Esophagus squamous epithelium (tissue), 5 donors: Measurements from ENCODE around the gene CXADR. TPM values are rescaled to one million over a fixed set of nuclear protein-coding genes. Genes with fewer than 3 reads are reported as not detected.

Experiments
- DNase-seq: peaks from one replicate; lab custom pipeline; 2025; lab: John Stamatoyannopoulos, UW
- H3K27ac ChIP-seq, 4 donors: fragments of 200-600 bp; sonication (generic); one replicate each; pipeline ENCODE4 v1.5.1; 2016 to 2019; ENCODE audit warnings: mild to moderate bottlenecking in 1 of 4
- H3K27me3 ChIP-seq, 4 donors: fragments of 200-600 bp; sonication (generic); 1 replicate in 3 of 4; 2 replicates in 1 of 4; pipeline versions ENCODE4 v1.5.1 to v1.6.0; 2017 to 2021; ENCODE audit warnings: antibody characterized with exemption in 1 of 4
- H3K36me3 ChIP-seq, 3 donors: fragments of 200-600 bp; sonication (generic); one replicate each; pipeline ENCODE4 v1.5.1; 2016 to 2019
- H3K4me1 ChIP-seq, 3 donors: fragments of 200-600 bp; sonication (generic); one replicate each; pipeline ENCODE4 v1.5.1; 2017 to 2019
- H3K4me3 ChIP-seq, 4 donors: fragments of 200-600 bp; sonication (generic); 1 replicate in 3 of 4; 2 replicates in 1 of 4; pipeline ENCODE4 v1.5.1; 2016 to 2019; ENCODE audit warnings: mild to moderate bottlenecking in 2 of 4, moderate library complexity in 1 of 4
- H3K9me3 ChIP-seq, 3 donors: fragments of 200-600 bp; sonication (generic); one replicate each; pipeline ENCODE4 v1.5.1; 2016 to 2019
- POLR2A ChIP-seq, 4 donors: fragments of 450-650 bp; IDR thresholded peaks; one replicate each; pipeline ENCODE4 v1.6.1; 2017; ENCODE audit warnings: antibody characterized with exemption in 4 of 4, mild to moderate bottlenecking in 4 of 4, moderate library complexity in 3 of 4
- WGBS, 2 donors: methylation state at CpG; one replicate each; pipeline ENCODE4 v1.1.5; 2018; 5-methylcytosine and 5-hydroxymethylcytosine counted together
- intact Hi-C: fragments of 100-400 bp; cut with DNase I; formaldehyde crosslinking; loops from one replicate; pipeline ENCODE4 v1.15.0; 2022
- total RNA-seq, 4 donors: library from RNA; depleted of rRNA; stranded (reverse); fragments of >200 nt; gene quantifications; one replicate each; pipeline ENCODE4 v1.1.0, GENCODE V29; 2016
- TF ChIP-seq, protein P1 (sequence below), 6 experiments: fragments of 450-650 bp in 4 of 6; fragments of 200-600 bp in 2 of 6; sonication (generic) in 2 of 6; IDR thresholded peaks; one replicate each; pipeline ENCODE4 v1.5.1; 2016 to 2019; ENCODE audit warnings: antibody characterized with exemption in 6 of 6, mild to moderate bottlenecking in 4 of 6, moderate library complexity in 4 of 6
- donor health status: DM: yes; HTN: yes; CAD: no.

The CXADR gene
- total RNA-seq, 4 donors from 2014 or later = 41.2 to 74.8 (median 47.9) TPM

DNA sequence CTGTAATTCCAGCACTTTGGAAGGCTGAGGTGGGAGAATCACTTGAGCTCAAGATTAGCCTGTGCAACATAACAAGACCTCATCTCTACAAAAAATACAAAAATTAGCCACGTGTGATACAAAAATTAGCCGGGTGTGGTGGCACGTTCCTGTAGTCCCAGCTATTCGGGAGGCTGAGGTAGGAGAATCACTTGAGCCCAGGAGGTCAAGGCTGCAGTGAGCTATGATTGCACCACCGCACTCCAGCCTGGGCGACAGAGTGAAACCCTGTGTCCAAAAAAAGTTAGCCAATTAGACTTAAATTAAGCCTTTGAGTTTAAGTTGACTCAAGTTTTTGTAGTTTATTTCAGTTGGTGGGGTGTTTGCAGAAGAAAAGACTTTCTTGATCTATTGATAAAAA lies 11.8 kb downstream of the CXADR start:
- intact Hi-C loops = no loop called here
- TF ChIP-seq POLR2A (IDR thresholded peaks at IDR 0.05) = no peak
- TF ChIP-seq, protein P1, sequence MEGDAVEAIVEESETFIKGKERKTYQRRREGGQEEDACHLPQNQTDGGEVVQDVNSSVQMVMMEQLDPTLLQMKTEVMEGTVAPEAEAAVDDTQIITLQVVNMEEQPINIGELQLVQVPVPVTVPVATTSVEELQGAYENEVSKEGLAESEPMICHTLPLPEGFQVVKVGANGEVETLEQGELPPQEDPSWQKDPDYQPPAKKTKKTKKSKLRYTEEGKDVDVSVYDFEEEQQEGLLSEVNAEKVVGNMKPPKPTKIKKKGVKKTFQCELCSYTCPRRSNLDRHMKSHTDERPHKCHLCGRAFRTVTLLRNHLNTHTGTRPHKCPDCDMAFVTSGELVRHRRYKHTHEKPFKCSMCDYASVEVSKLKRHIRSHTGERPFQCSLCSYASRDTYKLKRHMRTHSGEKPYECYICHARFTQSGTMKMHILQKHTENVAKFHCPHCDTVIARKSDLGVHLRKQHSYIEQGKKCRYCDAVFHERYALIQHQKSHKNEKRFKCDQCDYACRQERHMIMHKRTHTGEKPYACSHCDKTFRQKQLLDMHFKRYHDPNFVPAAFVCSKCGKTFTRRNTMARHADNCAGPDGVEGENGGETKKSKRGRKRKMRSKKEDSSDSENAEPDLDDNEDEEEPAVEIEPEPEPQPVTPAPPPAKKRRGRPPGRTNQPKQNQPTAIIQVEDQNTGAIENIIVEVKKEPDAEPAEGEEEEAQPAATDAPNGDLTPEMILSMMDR (IDR thresholded peaks at IDR 0.05) = no peak
- Histone ChIP-seq H3K36me3 (no peaks in the 10 kb centered on the region), H3K27ac (no peak overlapping the region), H3K4me1 (peaks cover 0 to 41% (median 8%) of the 10 kb centered on the region in 3 donors), H3K4me3 (no peak overlapping the region), H3K27me3 (no peaks in the 10 kb centered on the region), H3K9me3 (no peaks in the 10 kb centered on the region)
- 90 to 94% methylated on average over 5 to 6 of the region's 6 CpGs for WGBS, 2 donors
- no peak for DNase-seq

DNA sequence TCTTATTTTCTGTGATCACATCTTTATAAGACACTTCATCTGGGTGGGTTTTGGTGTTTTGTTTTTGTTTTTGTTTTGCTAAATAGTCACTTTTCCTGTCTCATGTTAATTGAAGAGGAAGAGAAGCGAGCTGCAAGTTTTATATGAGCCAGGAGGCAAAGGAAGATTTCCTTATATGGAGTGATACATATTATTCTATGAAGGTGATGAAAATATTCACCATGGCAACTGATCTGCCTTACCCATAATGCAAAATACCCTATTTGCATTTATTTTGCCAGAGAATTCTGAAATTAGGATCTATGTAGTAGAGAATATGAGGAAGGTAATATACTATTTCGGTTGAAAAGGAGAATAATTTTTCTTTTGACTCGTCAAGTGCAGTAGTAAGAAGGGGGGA lies 13.9 kb downstream of the CXADR start:
- TF ChIP-seq, protein P1 (IDR thresholded peaks at IDR 0.05) = no peak
- no peak for TF ChIP-seq POLR2A (IDR thresholded peaks at IDR 0.05)

DNA sequence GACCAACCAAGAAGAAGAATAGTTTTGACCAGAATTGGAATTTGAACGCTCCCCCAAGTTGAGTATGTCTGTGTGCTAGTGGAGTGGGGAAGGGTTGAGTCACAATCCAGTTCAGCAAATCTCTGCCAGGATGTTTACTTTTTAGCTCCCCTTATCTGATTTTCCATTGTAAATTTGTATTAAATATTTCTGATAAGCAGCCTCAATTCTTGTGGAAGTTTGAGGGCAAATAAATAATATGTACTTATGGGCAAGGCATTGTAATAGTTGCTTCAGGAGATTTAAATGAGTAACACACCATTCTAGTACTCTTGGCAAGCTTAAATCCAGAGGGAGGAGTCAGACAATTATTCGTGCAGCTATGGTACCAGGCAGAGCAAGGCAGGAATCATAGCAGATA lies 14.4 kb downstream of the CXADR start:
- no peaks in the 10 kb centered on the region for H3K36me3 ChIP-seq
- 38 to 46% methylated on average over 2 of the region's 2 CpGs for WGBS, 2 donors
- no peaks in the 10 kb centered on the region for H3K27me3 ChIP-seq
- H3K27ac ChIP-seq = no peak overlapping the region
- peaks cover 0 to 30% (median 4%) of the 10 kb centered on the region in 3 donors for H3K4me1 ChIP-seq
- no peaks in the 10 kb centered on the region for H3K9me3 ChIP-seq
- intact Hi-C loops = no loop called here
- H3K4me3 ChIP-seq = no peak overlapping the region
- no peak for DNase-seq
- TF ChIP-seq, protein P1 (IDR thresholded peaks at IDR 0.05) = no peak
- TF ChIP-seq POLR2A (IDR thresholded peaks at IDR 0.05) = no peak

More for the DNA sequence above, 13.9 kb downstream of the CXADR start:
- no peak for DNase-seq
- H3K27me3 ChIP-seq = no peaks in the 10 kb centered on the region
- 82% methylated on average over 3 of the region's 3 CpGs for whole genome bisulfite sequencing, 2 donors
- no peaks in the 10 kb centered on the region for H3K36me3 ChIP-seq
- H3K4me1 ChIP-seq = peaks cover 0 to 30% (median 4%) of the 10 kb centered on the region in 3 donors
- no peak overlapping the region for H3K27ac ChIP-seq
- H3K9me3 ChIP-seq = no peaks in the 10 kb centered on the region
- intact Hi-C loops = no loop called here
- H3K4me3 ChIP-seq = no peak overlapping the region

DNA sequence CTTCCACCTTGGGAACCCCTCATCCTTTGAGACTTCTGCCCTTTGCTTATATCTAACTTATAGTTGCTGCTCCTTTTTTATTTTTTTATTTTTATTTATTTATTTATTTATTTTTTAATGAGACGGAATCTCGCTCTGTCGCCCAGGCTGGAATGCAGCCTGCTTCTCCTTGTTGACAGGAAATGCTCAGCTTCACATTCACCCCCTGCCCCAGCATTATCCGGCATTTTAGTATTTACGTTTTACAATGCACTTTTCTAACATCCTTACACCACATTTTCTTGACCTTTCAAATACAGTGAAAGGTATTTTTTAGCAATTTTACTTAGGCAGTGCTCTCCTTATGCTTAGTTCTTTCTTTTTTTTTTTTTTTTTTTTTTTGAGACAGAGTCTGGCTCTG lies 14.9 kb downstream of the CXADR start:
- TF ChIP-seq POLR2A (IDR thresholded peaks at IDR 0.05) = no peak
- TF ChIP-seq, protein P1 (IDR thresholded peaks at IDR 0.05) = no peak
- 69 to 80% methylated on average over 5 of the region's 5 CpGs for WGBS, 2 donors
- Histone ChIP-seq H3K4me3 (no peak overlapping the region), H3K4me1 (peaks cover 0 to 30% (median 4%) of the 10 kb centered on the region in 3 donors), H3K36me3 (no peaks in the 10 kb centered on the region), H3K27me3 (no peaks in the 10 kb centered on the region), H3K9me3 (no peaks in the 10 kb centered on the region), H3K27ac (no peak overlapping the region)
- intact Hi-C loops = no loop called here
- no peak for DNase-seq

DNA sequence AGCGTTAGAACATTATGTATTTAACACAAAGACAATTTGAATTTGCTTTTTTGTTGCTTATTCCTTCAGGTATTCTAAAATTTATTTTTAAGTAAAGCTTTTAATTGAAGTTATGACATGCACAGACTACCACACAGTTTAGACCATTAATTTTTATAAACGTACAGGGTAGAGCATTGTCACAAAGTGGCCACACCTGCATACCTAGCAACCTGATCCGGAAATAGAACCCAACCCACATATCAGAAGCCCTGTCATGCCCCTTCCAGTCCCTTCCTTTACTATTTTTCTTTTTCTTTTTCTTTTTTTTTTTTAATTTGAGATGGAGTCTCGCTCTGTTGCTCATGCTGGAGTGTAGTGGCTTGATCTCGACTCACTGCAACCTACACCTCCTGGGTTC lies 16.8 kb downstream of the CXADR start:
- Histone ChIP-seq H3K27ac (no peak overlapping the region), H3K9me3 (no peaks in the 10 kb centered on the region), H3K4me3 (no peak overlapping the region), H3K27me3 (no peaks in the 10 kb centered on the region), H3K36me3 (no peaks in the 10 kb centered on the region), H3K4me1 (peaks cover 0 to 23% (median 0%) of the 10 kb centered on the region in 3 donors)
- TF ChIP-seq, protein P1 (IDR thresholded peaks at IDR 0.05) = no peak
- TF ChIP-seq POLR2A (IDR thresholded peaks at IDR 0.05) = no peak
- 61 to 72% methylated on average over 5 of the region's 5 CpGs for WGBS, 2 donors
- intact Hi-C loops = no loop called here
- DNase-seq = no peak
